Measurements from ENCODE around the gene JMJD1C.
"Not testable (repeated sequence)": the region's sequence is repeated elsewhere in the genome, so short reads cannot be mapped to it uniquely, and the experiment has no call there.

The JMJD1C gene

DNA sequence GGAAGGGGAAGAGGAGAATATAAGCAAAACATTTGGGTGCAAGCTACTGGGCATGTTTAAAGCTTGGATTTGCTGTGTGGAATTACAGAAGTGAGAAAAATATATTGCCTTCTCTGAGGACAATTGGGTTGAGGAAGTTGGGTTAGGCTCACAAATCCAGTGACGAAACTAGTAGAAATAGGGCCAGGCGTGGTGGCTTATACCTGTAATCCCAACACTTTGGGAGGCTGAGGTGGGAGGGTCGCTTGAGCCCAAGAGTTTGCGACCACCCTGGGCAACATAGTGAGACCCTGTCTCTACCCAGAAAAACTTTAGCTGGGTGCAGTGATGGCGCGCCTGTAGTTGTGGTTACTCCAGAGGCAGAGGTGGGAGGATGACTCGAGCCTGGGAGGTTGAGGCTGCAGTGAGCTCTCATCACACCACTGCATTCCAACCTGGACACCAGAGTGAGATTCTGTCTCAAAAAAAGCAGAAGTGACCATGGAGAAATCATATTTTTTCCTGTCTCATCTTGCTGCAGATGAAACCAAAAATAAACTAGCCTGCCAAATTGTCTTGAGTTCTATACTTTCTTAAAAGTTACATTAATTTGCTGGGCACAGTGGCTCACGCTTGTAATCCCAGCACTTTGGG lies 310.3 kb downstream of the JMJD1C start:
- no peak for FAIRE-seq

- no peak for FAIRE-seq
Observed at GRCh38 chr10:63154546-63155387, 311.0 kb downstream of the JMJD1C start.

GRCh38 chr10:63153868-63154545 lies 311.8 kb downstream of the JMJD1C start:
- FAIRE-seq: not testable (repeated sequence)

DNA sequence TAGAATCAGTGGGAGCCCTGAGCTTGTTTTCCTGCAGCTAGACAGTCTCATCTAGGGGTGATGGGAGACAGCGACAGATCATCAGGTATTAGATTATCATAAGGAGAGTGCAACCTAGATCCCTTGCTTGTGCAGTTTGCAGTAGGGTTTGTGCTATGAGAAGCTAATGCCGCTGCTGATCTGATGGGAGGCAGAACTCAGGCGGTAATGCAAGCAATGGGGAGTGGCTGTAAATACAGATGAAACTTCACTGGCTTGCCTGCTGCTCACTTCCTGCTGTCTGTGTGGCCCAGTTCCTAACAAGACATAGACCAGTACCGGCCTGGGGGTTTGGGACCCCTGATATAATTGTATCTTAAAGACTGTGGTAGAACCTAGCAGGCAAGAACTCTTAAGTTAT lies 315.0 kb downstream of the JMJD1C start:
- FAIRE-seq: no peak

DNA sequence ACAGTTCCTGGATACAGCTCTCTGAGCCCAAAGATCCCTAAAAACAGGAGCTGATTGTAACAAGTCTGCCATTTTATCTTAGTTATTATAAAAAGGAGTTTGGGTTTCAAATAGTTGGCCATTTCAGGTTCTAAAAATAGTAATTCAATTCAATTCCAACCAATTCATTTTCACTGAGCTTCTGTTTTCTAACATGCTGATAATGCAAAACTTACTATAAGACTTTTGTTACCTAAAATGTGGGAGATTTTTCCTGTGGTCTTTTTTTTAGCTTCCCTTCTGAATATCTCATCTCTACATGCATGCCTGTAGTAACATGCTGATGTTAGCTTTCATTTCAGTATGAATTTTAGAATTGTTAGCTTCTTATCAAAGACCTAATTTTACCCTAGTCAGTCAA lies 319.3 kb downstream of the JMJD1C start:
- FAIRE-seq: no peak

- FAIRE-seq: no peak
Observed at GRCh38 chr10:63145782-63146181, 320.0 kb downstream of the JMJD1C start.

GRCh38 chr10:63143987-63144386 lies 321.8 kb downstream of the JMJD1C start:
- FAIRE-seq: no peak

DNA sequence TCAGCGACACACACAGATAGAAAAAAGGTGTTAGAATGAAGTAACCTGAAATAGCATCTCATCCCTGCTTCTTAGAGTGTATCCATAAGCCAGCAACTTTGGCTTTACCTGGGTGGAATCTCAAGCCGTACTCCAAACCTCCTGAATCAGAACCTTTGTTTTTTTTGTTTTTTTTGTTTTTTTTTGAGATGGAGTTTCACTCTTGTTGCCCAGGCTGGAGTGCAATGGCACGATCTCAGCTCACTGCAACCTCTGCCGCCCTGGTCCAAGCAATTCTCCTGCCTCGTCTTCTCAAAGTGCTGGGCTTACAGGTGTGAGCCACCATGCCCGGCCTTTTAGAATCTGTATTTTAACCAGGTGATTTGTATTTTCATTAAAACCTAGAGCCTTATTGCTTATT lies 323.6 kb downstream of the JMJD1C start:
- no peak for FAIRE-seq

DNA sequence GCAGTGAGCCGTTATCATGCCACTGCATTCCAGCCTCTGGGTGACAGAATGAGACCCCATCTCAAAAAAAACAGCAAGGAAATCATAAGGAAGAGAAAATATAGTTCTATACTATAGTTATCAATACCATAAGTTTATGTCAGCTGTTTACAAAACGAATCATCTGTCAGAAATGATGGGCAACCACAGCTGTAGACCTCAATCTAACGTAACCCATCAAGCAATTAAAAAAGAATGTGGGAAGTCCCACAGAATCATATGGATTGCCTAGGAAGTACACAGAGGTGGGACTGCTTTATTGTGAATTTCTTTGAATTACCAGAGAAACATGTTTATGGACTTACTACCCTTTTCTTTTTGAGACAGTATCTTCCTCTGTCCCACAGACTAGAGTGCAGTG lies 325.7 kb downstream of the JMJD1C start:
- no peak for FAIRE-seq

DNA sequence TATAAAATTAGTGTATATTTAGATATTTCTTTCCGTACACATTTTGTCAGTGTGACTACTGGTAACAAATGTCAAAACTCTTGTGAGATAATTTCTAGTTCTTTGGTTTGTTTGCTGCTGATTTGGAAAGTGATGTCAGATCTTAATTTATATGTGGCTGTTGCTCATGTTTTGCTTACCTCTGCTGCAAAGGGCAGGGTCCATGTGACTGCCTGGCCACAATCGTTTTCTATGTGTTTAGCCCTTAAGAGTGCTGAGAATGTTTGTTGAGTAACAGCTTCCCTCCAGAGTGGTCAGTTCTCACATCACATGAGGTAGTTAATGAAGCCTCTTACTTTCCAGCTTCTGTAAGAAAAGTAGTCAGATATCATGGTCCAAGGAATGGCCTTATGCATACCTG lies 328.5 kb downstream of the JMJD1C start:
- no peak for FAIRE-seq

- FAIRE-seq: no peak
Observed at GRCh38 chr10:63133821-63134557, 331.8 kb downstream of the JMJD1C start.

- no peak for FAIRE-seq
Observed at GRCh38 chr10:63133056-63133820, 332.5 kb downstream of the JMJD1C start, which contains the start of gene NRBF2. Gene NRBF2, plus strand, starts transcription at chr10:63133328. Its CDS starts 143 bp downstream, at chr10:63133471.

- FAIRE-seq: no peak
Observed at GRCh38 chr10:63132651-63133055, 333.1 kb downstream of the JMJD1C start.

DNA sequence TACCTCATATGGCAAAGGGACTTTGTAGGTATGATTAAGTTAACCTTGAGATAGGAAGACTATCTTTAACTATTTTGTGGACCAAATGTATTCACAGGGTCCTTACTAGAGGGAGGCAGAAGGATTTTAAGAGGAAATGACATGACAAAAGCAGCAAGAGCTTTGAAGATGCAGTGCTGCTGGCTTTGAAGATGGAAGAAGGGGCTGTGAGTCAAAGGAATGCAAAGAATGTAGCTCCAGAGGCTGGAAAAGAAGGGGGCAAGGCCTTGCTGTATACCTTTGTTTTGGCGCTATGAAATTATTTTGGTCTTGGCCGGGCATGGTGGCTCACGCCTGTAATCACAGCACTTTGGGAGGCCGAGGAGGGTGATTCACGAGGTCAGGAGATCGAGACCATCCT lies 335.9 kb downstream of the JMJD1C start:
- no peak for FAIRE-seq

DNA sequence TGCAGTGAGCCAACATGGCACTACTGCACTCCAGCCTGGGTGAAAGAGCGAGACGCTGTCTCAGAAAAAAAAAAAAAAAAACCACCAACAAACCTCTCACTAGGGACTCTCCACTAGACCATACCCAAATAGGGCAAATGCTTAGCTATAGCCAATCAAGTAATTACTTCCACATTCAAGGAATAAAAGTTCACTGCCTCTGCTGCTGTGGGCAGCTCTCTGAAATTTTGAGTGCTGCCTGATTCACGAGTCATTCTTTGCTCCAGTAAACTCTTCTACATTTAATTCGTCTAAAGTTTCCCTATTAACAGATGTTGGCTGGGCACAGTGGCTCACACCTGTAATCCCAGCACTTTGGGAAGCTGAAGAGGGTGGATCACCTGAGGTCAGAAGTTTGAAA lies 337.3 kb downstream of the JMJD1C start:
- no peak for FAIRE-seq

DNA sequence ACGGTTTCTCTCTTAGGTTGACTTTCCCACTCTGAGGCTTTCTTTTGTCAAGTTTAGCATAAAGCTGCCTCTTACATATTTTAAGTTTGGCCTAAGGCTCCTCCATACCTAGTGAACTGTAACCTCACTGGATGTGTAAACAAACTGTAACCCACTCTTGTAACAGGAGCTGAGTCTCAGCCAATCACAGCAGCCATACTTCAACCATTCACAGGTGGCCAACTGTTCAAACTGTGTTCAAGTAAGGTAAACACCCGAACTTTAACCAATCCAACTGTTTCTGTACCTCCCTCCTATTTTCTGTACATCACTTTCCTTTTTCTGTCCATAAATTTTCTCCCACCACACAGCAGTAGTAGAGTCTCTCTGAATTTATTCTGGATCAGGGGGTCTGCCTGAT lies 340.3 kb downstream of the JMJD1C start:
- FAIRE-seq: no peak

GRCh38 chr10:63123727-63124362 lies 341.9 kb downstream of the JMJD1C start:
- FAIRE-seq: no peak

DNA sequence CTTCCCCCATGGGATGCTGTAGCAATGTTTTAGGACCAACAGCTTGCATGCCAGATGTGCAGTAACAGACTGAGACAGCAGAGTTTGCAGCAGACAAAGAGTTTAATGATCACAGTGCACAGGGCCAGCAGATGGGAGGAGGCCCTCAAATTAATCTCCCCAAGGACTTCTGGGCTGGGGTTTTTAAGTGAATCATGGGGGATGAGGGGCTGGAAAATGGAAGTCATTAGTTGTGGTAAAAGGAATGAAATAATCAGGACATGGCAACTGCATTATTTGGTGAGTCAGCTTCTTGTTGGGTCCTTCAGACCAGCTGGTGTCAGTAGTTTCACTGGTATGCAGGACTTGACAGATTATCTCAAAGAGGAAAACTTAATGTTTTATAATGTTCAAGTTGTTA lies 345.2 kb downstream of the JMJD1C start:
- no peak for FAIRE-seq

- FAIRE-seq: no peak
Observed at GRCh38 chr10:63119041-63119440, 346.7 kb downstream of the JMJD1C start.

Measured in TTC549 (cell line).